SKM-1 (cell line): ENCODE results near the gene LAMA3.

Source experiments
- DNase-seq: peaks from one replicate; lab custom pipeline; 2025; ENCODE audit not compliant: unreplicated experiment; lab: John Stamatoyannopoulos, UW

LAMA3 gene

DNA sequence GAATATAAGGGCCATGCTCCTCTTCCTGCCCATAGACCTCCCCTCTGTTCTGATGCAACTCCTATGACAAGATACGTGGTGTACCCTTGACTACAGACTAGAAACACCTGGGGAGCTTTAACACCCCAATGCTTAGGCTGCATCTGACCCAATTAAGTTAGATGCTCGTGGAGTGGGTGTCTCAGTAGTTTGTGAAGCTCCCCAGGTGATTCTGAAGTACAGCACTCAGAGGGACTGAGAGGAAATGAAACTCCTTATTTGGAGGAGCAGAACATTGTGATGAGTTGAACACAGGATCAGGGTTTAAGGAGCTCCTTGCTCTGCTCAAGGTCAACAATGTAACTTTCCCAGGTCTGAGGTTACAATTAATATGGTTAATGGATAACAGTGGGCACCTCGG, 245.0 kb downstream of the LAMA3 start:
- DNase-seq = no peak

DNA sequence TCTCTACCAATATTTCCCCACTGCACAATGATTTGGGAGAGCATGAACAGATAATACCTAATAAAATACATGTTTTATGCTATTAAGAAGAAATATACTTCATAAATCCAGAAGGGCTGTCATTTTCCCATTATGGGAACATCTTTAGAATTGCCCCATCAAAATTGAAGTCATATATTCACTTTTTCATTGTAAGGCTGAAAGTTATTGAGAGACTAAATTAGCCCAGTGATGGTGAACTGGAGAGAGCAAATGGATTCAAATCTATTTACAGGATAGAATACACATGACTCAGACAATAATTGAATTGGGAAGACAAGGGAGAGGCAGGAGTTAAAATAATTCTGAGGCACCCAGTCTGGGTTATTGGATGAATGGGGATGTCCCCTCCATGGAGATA, 245.6 kb downstream of the LAMA3 start:
- DNase-seq = no peak

DNA sequence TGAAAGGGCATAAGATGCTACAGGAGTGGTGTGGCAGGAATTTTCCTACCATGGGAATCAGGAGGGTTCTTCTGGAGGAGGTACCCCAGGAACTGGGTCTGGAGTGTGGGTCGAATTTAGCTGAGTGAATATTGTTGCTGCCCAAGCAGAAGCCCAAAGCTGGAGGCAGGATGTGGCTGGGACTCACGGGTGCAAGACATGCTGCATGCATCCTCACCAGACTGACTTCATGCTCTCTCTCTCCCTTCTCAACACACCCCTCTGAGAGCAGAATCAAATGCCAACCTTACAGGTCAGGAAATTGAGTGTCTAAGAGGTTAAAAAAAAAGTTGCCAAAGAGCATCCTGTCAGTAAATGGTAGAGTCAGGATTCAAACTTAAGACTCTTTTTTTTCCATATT, 246.6 kb downstream of the LAMA3 start:
- DNase-seq = no peak

DNA sequence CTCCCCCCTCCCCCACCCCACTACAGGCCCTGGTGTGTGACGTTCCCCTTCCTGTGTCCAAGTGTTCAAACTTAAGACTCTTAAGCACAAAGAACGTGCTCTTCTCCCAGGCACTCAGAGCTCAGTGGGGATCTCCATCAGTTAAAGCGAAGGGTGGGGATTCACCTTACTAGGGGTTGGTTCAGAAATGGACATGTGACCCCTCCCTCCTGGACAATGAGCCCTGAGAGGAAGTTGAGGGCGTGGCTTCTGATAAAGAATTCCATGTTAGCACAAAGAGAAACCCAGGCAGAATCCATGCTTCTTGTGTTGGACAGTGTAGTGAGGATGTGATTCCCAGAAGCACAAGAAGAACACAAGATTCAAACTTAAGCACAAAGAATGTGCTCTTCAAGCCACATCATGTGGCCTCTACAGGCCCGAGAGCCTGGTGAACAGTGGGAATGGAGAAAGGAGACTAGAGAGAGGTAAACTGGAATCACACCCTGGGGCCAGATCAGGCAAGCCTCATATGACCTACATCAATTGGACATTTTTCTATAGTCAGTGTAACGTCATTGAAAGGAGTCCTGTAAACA, 247.2 kb downstream of the LAMA3 start:
- no peak for DNase-seq

DNA sequence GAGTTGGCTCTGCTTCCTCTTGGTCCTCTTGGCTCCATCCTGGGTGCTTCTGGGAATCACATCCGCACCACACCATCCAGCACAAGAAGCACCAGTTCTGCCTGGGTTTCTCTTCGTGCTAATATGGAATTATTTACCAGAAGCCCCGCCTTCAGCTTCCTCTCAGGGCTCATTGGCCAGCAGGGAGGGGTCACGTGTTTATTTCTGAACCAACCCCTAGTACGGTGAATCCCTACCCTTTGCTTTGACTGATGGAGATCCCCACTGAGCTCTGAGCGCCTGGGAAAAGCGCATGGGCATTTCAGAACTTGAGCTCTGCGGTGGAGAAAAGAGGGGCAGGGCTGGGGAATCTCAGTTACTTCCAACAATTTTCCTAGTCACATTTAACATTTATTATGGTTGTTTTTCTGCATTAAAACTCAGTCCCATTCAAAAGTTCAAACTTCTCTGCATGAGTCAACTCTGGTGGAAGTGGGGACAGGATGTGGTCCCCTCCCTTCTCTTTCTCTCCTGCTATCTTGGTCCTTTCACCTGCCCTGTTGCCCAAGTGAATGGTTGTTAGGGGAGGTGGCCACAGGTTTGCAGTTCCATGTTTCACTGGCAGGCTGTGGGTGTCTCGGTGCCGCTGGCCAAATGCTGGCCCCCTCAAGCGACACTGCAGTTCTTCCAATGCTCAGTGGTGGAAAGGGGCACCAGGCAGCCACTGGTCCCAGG, 248.9 kb downstream of the LAMA3 start:
- no peak for DNase-seq

DNA sequence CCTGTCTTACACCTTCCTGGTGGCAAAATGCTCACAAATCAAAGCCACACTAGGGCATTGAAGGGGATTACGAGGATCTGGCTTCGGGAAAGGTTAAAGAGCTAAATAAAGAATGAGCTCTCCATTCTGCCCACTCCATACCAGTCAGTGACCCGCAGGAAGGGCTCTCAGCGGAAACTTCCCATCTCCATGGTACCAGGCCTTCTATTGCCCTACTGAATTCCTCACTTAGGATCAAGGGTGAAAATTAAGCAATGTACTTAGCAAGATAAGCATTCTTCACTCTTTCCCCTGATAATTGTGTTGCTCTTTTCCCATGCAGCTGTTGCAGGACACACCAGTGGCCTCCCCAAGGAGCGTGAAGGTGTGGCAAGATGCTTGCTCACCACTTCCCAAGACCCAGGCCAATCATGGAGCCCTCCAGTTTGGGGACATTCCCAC, 249.7 kb downstream of the LAMA3 start:
- no peak for DNase-seq

DNA sequence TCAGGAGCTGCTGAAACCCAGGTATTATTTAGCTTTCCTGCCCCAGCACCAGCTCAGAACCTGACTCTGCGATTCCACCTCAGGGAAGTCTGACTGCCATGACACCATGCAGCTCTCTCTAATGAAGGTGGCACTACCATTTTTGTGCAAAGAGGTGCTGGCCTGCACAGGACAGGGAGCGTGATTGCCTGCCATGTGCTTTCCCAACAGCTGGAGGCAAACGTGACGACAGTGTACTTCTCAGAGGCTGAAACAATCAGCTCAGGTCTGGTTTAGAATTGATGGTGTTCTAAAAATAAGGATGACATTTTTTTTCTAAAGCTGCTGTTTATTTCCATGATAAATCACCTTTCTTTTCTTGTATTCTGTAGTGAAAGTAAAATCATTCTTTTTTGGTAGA, 250.1 kb downstream of the LAMA3 start:
- DNase-seq = no peak

DNA sequence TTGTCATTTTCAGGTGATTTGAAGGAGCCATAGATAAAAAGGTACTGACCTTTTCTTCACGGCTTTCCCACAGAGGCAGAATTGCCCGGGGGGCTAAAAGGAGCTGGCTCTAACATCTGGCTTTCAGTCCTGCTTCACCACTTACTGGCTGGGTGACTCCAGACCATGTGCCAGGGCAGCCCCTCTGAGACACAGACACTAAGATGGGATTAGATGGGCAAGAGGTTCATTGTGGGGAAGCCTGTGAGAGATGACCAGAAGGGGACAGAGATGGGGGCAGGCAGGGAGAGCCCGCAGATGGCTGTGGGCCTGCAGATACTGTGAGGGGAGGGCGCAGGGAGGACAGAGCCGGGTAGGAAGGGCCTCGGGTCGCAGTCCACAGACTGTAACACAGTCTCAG, 250.6 kb downstream of the LAMA3 start:
- DNase-seq = no peak

DNA sequence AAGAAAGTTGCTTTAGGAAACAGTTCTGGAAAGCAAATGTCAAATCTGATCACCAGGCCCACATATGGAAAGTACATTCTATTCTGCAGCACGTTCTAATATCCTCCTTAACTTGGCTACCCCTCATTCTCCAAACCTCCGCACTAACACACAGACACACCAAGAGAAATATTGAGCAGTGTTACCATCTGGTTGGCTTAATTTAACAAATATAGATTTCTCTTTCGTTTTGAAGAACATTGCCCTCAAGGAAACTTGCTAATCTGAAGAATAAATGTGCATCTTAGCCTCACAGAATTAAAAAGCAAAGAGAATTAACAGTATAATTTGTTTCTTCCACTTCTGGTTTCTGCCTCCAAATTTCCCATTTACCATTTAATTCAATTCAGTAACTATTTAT, 252.5 kb downstream of the LAMA3 start:
- no peak for DNase-seq

DNA sequence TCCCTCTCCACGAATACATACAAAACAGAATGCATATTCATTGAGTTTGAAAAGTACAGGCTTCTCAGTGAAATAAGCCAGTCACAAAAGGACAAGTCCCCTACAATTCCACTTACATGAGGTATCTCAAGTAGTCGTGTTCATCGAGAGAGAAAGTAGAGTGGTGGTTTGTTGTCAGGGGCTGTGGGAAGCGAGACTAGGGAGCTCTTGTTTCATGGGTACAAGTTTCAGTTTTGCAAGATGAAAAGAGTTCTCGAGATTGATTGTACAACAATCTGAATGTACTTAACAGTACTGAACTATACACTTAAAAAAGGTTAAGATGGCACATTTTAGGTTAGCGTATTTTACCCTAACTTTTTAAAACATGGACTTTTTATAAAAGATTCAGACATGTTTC, 253.9 kb downstream of the LAMA3 start:
- DNase-seq = no peak

DNA sequence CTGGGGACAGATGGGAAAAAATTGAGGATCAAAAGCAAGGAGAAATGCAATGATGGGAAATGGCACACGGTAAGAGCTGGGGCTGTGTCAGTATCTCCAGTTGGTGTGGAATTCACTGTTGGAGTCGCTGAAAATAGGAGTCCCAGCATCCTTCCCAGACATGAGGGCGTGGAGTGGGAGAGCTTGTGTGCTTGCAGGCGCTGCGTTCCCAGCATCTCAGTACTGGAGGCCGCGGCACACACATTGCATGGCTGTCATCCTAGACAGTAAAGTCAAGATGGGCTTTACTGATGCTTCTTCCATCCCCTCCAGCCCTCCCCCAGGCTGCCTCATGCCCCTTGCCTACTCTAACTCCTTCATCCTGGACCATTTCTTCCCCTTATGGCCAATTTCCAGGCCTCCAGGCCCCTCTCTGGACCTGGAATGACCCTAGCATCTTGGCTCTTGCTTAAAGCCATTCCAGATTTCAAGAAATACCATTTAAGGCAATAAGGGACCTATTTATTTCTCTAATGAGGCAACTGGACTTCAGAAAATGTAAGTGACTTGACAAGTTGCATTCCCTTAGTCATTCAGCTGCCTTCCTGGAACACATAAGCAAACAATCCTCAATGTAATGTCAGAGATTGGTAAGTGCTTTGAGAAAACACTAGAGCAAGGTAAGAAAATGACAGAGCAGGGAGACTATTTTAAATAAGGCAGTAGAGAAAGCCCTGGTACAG, 254.8 kb downstream of the LAMA3 start:
- no peak for DNase-seq

DNA sequence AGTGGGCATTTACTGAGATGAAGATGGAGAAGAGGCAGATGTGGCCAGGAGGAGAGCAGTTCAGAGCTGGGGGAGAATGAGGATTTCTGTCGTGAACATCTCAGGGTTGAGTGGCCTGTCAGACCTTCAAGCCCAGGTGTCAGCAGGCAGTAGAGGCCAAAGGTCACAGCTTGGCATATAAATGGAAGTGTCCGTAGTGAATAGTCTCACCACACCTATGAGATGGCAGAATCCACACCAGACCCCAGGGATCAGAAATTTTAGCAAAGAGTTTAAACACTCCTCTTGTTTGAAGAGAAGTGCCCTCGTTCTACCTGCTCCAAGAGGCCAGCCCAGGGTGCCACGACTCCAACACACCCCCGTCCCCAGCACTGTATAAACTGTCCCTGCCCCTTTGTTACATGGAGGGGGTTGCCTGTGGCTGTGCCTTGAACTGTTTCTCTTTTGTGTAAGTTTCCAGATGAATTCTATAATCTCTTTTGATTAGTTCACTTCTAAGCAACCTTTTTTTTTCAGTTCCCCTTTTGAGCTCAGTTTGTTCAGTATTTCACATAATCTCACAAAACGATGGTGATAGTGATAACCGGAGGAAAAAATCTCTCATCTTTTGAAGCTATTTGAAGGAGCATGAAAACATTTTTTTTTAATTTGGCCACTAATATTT, 256.3 kb downstream of the LAMA3 start:
- DNase-seq = no peak

DNA sequence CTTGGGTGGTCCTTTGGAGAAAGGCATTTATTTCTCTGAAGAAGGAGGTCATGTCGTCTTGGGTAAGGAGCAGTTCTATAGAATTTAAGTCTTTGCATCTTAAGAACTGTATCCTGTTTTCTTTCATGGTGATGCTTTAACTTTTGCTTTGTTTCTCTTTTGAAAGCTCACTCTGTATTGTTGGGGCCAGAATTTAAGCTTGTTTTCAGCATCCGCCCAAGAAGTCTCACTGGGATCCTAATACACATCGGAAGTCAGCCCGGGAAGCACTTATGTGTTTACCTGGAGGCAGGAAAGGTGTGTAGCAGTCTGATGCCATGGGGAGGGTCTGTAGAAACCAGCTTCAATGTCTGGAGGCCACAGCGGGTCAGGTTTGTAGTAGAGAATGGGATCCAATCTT, 260.6 kb downstream of the LAMA3 start:
- no peak for DNase-seq

DNA sequence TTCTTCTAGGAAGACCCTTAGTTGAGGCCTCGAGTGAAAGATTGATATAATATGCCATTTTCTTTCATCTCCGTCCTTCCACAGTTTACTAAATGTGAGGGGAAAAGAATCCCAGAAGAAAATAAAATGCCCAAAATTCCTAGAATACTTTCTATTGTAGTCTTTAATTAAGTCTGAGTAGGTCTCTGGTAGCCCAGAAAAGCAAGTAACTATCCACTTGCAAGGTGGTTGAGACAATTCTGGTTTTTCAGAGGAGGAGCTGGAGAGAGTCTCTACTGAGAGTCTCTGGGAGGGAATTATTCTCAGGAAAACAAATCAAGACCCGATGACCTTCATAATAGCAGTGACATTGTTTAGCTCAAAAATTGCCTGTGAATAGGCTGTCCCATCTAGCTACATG, 261.4 kb downstream of the LAMA3 start:
- no peak for DNase-seq

DNA sequence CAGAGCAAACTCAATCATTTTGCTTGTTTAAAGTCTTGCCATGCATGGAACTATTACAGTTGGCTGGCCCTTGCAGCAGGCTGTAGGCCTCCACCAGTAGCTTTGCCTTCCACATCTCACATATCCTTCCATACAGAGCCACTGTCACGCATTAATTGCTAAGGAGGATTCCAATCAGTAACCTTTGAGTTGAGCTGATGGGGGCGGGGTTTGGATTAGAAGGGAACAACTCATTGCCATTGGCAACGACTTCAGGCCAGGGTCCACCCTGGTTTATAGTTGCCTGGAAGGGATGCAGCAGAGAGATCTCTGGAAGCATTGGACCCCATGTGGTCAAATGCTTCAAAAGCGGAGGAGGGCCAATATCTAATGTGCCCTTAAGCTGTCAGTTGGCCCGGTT, 262.0 kb downstream of the LAMA3 start:
- DNase-seq = no peak

DNA sequence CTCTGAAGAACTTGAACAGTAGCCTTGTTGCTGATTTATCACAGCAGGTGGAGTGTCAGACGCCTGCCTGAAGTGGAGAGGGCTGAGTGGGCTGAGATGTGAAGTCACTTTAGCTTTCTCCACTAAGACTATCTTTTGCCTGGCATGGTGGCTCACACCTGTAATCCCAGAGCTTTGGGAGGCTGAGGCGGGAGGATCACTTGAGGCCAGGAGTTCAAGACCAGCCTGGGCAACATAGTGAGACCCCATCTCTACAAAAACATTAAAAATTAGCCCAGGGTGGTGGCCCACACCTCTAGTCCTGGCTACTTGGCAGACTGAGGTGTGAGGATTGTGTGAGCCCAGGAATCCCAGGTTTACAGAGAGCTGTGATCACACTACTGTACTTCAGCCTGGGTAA, 264.7 kb downstream of the LAMA3 start:
- no peak for DNase-seq

DNA sequence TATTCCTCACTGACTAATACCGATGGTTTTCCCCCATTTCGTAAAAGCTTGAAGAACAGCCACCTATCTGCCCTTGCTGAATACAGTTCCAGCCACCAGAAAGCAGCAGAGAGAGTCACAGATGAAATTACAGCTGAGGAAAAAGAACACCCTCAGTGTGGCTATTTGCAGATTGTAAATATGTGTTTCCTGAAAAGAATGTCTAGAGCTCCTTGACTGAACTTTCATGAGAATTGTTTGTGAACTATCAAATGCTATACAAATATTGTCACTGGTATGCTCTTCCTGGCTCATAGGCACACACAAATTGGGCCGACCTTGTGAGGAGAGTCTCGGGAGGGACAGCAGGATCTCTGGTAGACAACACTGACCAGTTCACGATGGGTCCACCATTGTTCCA, 267.2 kb downstream of the LAMA3 start:
- no peak for DNase-seq

DNA sequence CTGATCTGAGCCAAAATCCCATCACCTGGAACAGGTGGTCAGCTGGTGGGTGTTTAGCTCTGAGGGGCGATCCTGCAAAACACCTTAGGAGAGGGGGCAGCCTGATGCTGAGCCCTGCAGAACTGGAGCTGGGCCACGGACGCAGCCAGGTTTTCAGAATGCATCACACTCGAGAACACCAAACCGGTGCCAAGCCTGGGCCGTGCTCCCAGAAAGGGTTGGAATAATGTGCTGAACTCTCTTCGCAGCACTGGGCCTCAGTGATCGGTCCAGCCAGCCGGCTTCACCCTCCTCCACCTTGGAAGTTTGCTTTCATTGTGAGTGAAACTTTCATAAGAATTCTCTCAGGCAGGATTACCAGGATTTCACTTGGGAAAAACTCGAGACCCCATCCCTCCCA, 268.8 kb downstream of the LAMA3 start:
- no peak for DNase-seq

DNA sequence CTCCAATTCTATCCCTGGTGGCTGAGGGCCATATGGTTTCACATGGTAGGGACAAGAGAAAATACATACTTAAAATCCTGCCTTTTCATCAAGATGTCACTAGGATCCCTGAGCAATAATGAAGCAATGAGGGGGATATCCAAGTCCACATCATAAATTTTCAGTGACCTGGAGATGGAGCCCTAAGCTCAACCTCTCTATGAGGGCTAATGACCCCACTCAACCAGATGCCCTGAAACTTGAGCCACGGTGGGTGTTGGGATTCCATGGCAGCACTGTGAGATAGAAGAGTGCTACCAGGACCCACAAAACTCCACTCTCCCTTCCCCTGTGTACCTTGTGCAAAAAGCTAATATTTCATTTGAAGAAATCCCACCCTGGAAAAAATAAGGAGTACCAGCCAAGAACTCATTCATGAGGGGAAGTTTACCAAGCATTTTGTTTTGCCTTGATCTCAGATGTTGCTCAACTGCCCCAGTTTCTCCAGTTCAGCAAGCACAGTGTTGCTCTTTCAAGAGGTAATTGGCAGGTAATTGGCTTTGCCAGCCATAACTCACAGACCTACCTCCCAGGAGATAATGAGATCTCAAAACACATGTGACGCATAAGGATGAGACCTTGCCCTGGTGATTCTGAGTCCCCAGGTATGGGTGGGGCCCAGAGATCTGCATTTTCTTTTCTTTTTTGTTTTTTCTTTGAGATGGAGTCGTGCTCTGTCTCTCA, 274.4 kb downstream of the LAMA3 start:
- no peak for DNase-seq

DNA sequence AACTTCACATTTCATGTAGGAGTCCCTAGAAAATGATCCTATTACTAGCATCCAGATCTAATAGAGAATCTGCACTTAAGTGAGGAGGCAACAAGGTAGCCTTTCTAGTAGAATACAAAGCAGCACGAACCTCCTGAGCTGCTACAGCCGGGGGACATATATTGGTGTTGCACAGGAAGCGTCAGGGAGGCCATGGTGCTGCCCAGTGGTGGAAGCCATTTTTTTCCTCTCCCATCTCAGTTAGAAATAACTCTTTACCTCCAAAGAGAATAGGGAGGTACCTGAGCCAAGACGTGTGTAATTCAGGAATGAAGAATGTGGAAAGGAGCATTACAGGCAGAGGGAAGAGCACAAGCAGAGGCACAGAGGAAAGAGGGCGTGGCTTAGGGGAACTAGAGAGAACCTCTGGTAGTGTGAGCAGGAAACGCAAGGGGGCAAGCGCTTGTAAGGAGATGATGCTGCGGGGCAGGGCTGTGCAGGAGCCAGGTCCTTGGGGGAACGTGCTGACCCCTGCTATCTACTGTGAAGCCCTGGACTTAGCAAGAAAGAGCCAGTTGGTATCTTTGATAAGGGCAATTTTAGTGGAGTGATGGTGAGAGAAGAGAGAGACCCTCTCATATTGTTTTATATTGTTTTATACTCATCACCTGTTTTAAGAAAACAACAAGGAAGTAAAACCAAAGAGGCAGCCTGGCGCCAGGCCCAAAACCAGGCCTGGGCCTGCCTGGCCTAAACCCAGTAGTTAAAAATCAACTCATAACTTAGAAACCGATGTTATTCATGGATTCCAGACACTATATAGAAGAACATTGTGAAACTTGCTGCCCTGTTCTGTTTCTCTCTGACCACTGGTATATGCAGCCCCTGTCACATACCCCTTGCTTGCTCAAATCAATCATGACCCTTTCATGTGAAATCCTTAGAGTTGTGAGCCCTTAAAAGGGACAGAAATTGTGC, 275.3 kb downstream of the LAMA3 start:
- DNase-seq = no peak
